MG63 (cell line): Measurements from ENCODE around the gene HRCT1. TPM values are rescaled to one million over a fixed set of nuclear protein-coding genes. Genes with fewer than 3 reads are reported as not detected.

Source experiments
- DNase-seq: peaks from one replicate; pipeline ENCODE4 v3.0.0-alpha.2; 2020
- H3K27me3 ChIP-seq: fragments of 250-450 bp; sonication (Bioruptor Pico); 2 replicates; pipeline ENCODE4 v1.5.1; 2020; ENCODE audit warnings: mild to moderate bottlenecking, moderate library complexity
- H3K36me3 ChIP-seq: fragments of 250-450 bp; sonication (Bioruptor Pico); 2 replicates; pipeline ENCODE4 v1.5.1; 2020; ENCODE audit warnings: mild to moderate bottlenecking, moderate library complexity
- H3K4me3 ChIP-seq: fragments of 250-450 bp; sonication (Bioruptor Pico); 2 replicates; pipeline ENCODE4 v1.5.1; 2020; ENCODE audit warnings: mild to moderate bottlenecking, moderate library complexity
- H3K9me3 ChIP-seq: fragments of 250-450 bp; sonication (Bioruptor Pico); 2 replicates; pipeline ENCODE4 v1.5.1; 2020; ENCODE audit warnings: mild to moderate bottlenecking, moderate library complexity
- total RNA-seq: library from RNA; depleted of rRNA; stranded (reverse); fragments of >200 nt; shearing (Covaris generic); gene quantifications from 2 replicates; pipeline ENCODE4 v1.2.3, GENCODE V29; 2014; ENCODE audit warnings: low replicate concordance; rRNA removed

HRCT1 gene
- total RNA-seq, 1 experiment from 2014 or later, result 617 TPM

DNA sequence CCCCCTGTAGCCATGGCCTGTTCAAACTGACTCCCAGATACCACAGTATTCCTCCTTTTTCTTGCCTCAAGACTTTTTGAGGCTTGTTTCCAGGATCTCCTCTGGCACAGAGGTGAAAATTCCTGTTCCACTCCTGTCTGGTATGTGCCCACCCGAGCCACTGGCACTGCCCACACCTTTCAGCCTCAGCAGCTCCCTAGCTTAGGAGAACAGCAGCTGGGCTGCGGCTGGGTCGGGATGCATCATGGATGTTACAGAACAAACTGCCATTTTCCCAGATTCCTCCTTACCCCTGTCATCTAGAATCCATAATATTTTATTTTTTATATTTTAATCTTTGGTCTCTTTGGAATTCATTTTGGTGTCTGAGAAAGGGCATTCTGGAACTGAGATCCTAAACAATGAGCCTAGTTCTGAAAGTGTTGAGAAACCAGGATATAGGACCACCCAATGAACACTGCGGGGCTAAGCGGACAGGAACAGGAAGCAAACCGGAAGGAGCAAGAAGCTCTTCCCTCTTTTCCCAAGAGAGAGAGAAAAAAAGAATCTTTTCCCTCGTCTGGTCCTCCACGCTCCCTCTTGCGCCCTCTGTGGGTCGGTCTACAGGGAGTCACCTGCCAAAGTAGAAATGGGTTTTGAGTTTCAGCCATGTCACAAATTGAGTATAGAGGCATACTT, 39.5 kb downstream of the HRCT1 start:
- Histone ChIP-seq H3K27me3 (no peaks in the 10 kb centered on the region), H3K9me3 (no peaks in the 10 kb centered on the region), H3K36me3 (no peaks in the 10 kb centered on the region), H3K4me3 (peak overlapping the region; percentile 28)
- peak; percentile 96 for DNase-seq

DNA sequence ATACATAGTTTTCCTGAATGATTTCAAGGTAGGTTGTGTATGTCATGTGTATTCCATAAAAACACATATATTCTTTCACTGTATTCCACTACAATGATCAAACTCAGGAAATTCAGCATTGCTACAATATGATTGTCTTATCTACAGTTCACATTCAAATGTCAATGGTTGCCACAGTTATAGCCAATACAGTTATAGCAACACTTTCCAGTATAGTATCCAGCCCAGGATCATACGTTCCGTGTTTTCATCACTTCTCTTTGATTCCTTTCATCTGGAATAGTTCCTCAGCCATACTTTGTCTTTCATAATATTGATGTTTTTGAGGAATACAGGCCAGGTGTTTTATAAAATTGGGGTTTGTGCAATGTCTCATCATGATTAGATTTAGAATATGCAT, 42.4 kb downstream of the HRCT1 start:
- Histone ChIP-seq H3K9me3 (peaks cover 3% of the 10 kb centered on the region; the same call in 1 of the 2 replicates), H3K36me3 (0 out of 2 replicates have a peak, but pooled peaks cover 3% of the 10 kb centered on the region), H3K27me3 (no peaks in the 10 kb centered on the region), H3K4me3 (no peak overlapping the region)
- DNase-seq, result no peak

DNA sequence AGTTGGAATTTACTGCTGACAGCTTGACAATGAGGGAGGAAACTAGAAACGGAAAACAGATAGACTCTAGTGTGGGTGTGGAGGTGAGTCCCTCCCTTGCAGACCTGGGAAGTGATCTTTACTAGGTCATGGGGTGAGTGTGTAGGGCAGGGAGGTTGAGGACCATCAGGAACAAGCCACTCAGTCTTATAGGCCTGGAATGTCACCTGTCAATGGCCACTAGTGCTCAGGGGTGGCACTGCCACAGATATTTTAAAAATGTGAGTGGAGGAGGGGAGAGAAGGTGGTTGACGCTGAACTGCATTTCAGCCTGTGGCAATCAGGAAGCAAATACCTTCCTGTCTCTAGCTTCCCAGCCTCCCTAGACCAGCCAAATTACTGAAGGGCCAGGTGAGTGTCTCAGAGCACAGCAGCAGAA, 42.9 kb downstream of the HRCT1 start:
- no peak for DNase-seq
- H3K36me3 ChIP-seq, result 0 out of 2 replicates have a peak, but pooled peaks cover 3% of the 10 kb centered on the region
- H3K9me3 ChIP-seq, result peaks cover 3% of the 10 kb centered on the region; the same call in 1 of the 2 replicates
- H3K4me3 ChIP-seq, result no peak overlapping the region
- no peaks in the 10 kb centered on the region for H3K27me3 ChIP-seq

DNA sequence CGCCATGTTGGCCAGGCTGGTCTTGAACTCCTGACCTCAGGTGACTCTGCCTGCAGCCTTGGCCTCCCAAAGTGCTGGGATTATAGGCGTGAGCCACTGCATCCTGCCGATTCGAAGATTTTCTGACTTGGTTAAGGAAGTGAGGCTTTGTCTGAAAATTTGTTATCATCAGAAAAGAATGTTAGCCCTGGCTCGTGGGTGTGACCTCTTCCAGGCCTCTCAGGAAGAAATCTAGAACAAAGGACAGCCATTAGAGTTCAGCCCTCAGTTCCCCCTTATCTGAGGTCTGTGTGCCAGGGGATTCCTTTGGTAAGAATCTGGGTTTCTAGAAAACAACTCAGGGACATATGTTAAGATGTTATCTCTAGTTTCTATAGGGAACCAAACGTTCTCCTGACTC, 45.7 kb downstream of the HRCT1 start:
- Histone ChIP-seq H3K36me3 (0 out of 2 replicates have a peak, but pooled peaks cover 3% of the 10 kb centered on the region), H3K27me3 (no peaks in the 10 kb centered on the region), H3K9me3 (peaks cover 3% of the 10 kb centered on the region; the same call in 1 of the 2 replicates), H3K4me3 (no peak overlapping the region)
- DNase-seq, result peak; percentile 86

DNA sequence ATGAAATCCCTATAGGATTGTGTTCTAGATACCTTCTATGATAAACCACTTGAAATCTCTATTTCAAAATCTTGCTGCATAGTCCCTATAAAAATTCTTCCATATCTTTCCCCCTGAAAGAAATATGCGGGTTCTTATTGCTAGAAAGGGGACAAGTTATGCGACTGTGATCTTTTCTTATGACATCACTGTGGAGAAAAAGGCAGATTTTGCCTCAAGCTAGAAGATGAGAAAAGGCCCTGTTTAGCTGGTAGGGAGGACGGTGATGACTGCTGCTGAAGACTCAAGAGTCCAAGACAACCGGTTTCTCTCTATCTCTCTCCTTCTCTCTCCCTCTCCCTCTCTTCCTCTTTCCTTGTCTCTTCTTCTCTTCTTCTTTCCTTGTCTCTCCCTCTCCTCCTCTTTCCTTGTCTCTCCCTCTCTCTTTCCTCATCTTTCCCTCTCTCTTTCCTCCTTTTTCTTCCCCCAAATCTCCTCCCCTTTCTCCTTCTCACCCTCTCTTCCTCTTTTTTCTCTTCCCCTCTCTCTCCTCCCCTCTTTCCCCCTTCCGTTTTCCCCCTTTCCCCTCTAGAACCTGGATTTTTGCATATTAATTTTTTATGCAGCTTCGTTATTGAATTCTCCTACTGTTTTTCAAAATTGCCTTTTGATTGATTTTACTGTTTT, 46.7 kb downstream of the HRCT1 start:
- no peak for DNase-seq
- H3K36me3 ChIP-seq, result 0 out of 2 replicates have a peak, but pooled peaks cover 3% of the 10 kb centered on the region
- no peak overlapping the region for H3K4me3 ChIP-seq
- H3K27me3 ChIP-seq, result no peaks in the 10 kb centered on the region
- H3K9me3 ChIP-seq, result peaks cover 3% of the 10 kb centered on the region; the same call in 1 of the 2 replicates

DNA sequence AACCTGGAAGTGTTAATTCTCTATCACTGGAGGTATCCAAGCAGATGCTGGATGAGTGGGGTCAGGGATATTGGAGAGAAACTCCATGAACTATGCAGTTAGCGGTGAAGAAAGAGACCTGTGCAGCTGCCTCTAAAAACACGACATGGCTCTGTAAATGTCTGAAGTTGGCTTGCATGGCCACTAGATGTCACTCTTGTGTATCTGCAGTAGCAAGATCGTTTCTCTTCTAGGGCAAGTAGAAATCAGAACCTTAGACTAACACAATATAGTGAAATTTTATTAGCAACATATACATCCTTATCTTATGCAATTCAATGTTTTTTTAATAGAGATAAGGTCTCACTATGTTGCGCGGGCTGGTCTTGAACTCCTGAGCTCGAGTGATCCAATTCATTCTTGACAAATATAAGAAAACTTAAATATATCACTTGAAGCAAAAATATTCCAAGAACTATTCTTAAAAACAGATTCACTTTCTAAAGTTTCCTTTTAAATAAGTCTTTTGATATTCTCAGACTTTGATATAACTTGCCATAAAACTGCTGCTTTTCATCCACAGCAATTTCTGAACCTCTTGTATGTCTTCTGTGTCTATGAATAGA, 49.0 kb downstream of the HRCT1 start:
- Histone ChIP-seq H3K4me3 (no peak overlapping the region), H3K27me3 (no peaks in the 10 kb centered on the region), H3K36me3 (0 out of 2 replicates have a peak, but pooled peaks cover 3% of the 10 kb centered on the region), H3K9me3 (peaks cover 3% of the 10 kb centered on the region; the same call in 1 of the 2 replicates)
- DNase-seq, result peak; percentile 76

DNA sequence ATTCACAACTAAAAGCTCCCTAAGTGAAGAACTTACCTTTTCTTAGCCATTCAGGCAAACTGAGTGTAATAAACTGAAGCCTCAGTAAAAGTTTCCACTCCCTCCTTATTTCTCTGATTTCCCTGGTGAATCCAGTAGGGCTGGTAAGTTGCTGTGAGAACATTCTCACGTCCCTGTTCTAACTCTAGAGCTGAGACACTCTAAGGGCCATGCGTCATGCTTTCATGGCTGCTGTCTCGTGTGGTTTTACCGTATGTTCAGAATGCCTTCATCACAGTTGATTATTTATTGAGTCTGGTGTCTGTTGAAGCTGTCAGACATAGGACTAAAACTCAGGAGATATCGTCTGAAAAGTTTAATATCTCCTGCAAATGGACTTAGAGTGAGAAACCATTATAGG, 50.6 kb downstream of the HRCT1 start:
- Histone ChIP-seq H3K4me3 (no peak overlapping the region), H3K36me3 (no peaks in the 10 kb centered on the region), H3K9me3 (no peaks in the 10 kb centered on the region), H3K27me3 (no peaks in the 10 kb centered on the region)
- no peak for DNase-seq

Other genes starting within 250 kb of the HRCT1 start
- 8,012 and 15,182 TPM in 2 replicates for gene RMRP, start 248.2 kb upstream of the HRCT1 start, total RNA-seq
- gene CCDC107, start 247.9 kb upstream of the HRCT1 start, total RNA-seq, result 72.4 and 84.4 TPM in 2 replicates
- 15.5 and 35.6 TPM in 2 replicates for gene ARHGEF39, start 241.0 kb upstream of the HRCT1 start, total RNA-seq
- gene CA9, start 232.3 kb upstream of the HRCT1 start, total RNA-seq, result 0.40 TPM in 1 of 2 replicates, not detected in the other
- gene TPM2, start 216.3 kb upstream of the HRCT1 start, total RNA-seq, result 2,986 and 3,667 TPM in 2 replicates
- 453 and 652 TPM in 2 replicates for gene TLN1, start 174.0 kb upstream of the HRCT1 start, total RNA-seq
- 168 and 170 TPM in 2 replicates for gene CREB3, start 173.5 kb upstream of the HRCT1 start, total RNA-seq
- gene GBA2, start 157.0 kb upstream of the HRCT1 start, total RNA-seq, result 32.7 and 58.6 TPM in 2 replicates
- 25.9 and 33.7 TPM in 2 replicates for gene RGP1, start 156.9 kb upstream of the HRCT1 start, total RNA-seq
- gene MSMP, start 151.9 kb upstream of the HRCT1 start, total RNA-seq, result not detected in 2 replicates
- 32.5 and 42.0 TPM in 2 replicates for gene NPR2, start 114.6 kb upstream of the HRCT1 start, total RNA-seq
- 2.4 TPM in 1 of 2 replicates, not detected in the other for gene SPAG8, start 93.9 kb upstream of the HRCT1 start, total RNA-seq
- 67.7 and 120 TPM in 2 replicates for gene HINT2, start 91.2 kb upstream of the HRCT1 start, total RNA-seq
- not detected in 2 replicates for gene FAM221B, start 77.5 kb upstream of the HRCT1 start, total RNA-seq
- gene TMEM8B, start 77.0 kb upstream of the HRCT1 start, total RNA-seq, result 2.7 and 3.6 TPM in 2 replicates
- not detected in 2 replicates for gene OR13J1, start 35.8 kb upstream of the HRCT1 start, total RNA-seq
- gene SPAAR, start 3.3 kb downstream of the HRCT1 start, total RNA-seq, result 12.2 and 25.0 TPM in 2 replicates
- gene OR2S2, start 52.0 kb downstream of the HRCT1 start, total RNA-seq, result not detected in 2 replicates
- gene RECK, start 130.7 kb downstream of the HRCT1 start, total RNA-seq, result 33.8 and 36.1 TPM in 2 replicates
- gene GLIPR2, start 230.5 kb downstream of the HRCT1 start, total RNA-seq, result 17.1 and 20.3 TPM in 2 replicates